IPS-18a (cell line): ENCODE results near the gene NOSTRIN.

Experiments used
- H3K27ac ChIP-seq: one replicate; pipeline ENCODE4 v1.5.1; 2013; ENCODE audit warnings: low read length
- H3K27me3 ChIP-seq: one replicate; pipeline ENCODE4 v1.6.1; 2013; ENCODE audit warnings: mild to moderate bottlenecking, low read length; ENCODE audit not compliant: control insufficient read depth, insufficient read depth
- H3K36me3 ChIP-seq: one replicate; pipeline ENCODE4 v1.6.1; 2013; ENCODE audit warnings: low read depth, low read length; ENCODE audit not compliant: control insufficient read depth
- H3K4me1 ChIP-seq: one replicate; pipeline ENCODE4 v1.6.1; 2013; ENCODE audit warnings: low read depth, low read length; ENCODE audit not compliant: control insufficient read depth
- H3K4me3 ChIP-seq: one replicate; pipeline ENCODE4 v1.5.1; 2013; ENCODE audit warnings: low read length
- H3K9ac ChIP-seq: one replicate; pipeline ENCODE4 v1.6.1; 2013; ENCODE audit warnings: mild to moderate bottlenecking, low read length, moderate library complexity
- H3K9me3 ChIP-seq: one replicate; pipeline ENCODE4 v1.6.1; 2013; ENCODE audit warnings: low read depth, low read length; ENCODE audit not compliant: control insufficient read depth

Gene NOSTRIN

DNA sequence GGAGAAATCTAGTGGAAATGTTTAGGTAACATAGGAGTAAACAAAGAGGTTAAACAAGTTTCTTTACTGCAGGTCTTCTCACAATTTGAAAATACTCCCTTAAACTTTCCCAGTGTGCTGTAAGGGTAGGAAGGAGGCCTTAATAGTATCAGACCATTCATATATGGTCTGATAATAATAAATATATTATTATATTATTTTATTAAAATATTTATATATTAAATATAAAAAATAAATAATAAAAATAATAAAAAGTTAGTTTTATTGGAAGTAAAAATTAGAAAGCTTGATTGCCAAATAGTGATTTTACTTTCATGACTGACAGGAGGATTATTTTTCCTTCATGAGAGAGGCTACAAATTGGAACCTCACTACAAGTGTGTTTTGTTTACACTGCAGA, 7.1 kb downstream of the NOSTRIN start:
- Histone ChIP-seq H3K36me3 (no peaks in the 10 kb centered on the region), H3K4me3 (no peak overlapping the region), H3K9me3 (no peaks in the 10 kb centered on the region), H3K4me1 (no peaks in the 10 kb centered on the region), H3K27ac (no peak overlapping the region), H3K9ac (no peak overlapping the region), H3K27me3 (no peaks in the 10 kb centered on the region)

GRCh38 chr2:168810235-168810634, 7.8 kb downstream of the NOSTRIN start:
- Histone ChIP-seq H3K9ac (no peak overlapping the region), H3K36me3 (no peaks in the 10 kb centered on the region), H3K4me1 (no peaks in the 10 kb centered on the region), H3K9me3 (no peaks in the 10 kb centered on the region), H3K27me3 (no peaks in the 10 kb centered on the region), H3K4me3 (no peak overlapping the region), H3K27ac (no peak overlapping the region)

- Histone ChIP-seq H3K4me1 (no peaks in the 10 kb centered on the region), H3K27me3 (no peaks in the 10 kb centered on the region), H3K36me3 (no peaks in the 10 kb centered on the region), H3K27ac (no peak overlapping the region), H3K9me3 (no peaks in the 10 kb centered on the region), H3K4me3 (no peak overlapping the region), H3K9ac (no peak overlapping the region)
Measured at GRCh38 chr2:168811696-168812095, 9.3 kb downstream of the NOSTRIN start.

GRCh38 chr2:168814046-168814445, 11.6 kb downstream of the NOSTRIN start:
- Histone ChIP-seq H3K36me3 (no peaks in the 10 kb centered on the region), H3K27ac (no peak overlapping the region), H3K27me3 (no peaks in the 10 kb centered on the region), H3K9ac (no peak overlapping the region), H3K4me1 (no peaks in the 10 kb centered on the region), H3K4me3 (no peak overlapping the region), H3K9me3 (no peaks in the 10 kb centered on the region)

DNA sequence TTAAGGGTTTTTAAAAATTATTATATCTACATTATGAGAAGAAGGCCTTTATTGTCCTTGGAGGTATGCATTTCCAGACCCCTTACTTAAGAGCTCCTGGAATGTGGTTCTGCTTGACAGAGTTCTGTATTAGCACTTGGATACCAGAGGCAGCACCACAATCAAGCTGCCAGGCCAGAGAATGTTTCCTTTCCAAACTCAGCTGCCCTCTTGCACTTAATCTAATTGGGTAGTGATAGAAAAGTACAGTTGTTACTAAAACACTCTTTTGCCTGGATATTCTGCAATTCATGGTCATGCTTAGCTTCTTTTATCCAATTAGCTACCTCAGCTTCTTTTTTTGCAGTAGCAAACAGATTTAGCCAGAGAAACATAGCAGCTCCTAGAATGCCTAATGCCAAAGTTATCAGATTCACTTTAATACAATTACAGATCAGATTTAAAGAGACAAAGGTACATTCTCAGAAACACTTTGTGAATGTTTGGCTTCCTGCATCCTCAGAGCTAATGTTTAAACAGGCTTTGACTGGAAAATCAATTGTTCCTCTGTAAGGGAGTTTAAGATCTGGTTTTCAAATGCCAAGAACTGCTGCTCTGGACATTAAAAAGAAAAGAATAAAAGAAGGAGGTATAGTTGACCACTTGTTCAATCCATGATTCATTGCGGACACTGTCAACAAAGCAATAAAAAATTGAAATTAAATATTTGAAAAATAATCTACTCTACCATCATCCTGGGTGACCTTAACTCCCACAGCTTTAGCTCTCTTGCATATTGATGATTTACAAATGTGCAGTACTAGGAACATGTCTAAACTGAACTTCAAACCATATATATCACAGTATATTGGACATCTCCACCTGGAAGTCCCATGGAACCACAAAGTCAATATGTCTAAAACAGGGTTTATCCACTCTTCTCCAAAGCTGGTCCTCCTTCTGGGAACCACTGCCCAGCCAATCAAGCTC, 12.8 kb downstream of the NOSTRIN start:
- H3K36me3 ChIP-seq, result no peaks in the 10 kb centered on the region
- no peaks in the 10 kb centered on the region for H3K9me3 ChIP-seq
- H3K27ac ChIP-seq, result no peak overlapping the region

DNA sequence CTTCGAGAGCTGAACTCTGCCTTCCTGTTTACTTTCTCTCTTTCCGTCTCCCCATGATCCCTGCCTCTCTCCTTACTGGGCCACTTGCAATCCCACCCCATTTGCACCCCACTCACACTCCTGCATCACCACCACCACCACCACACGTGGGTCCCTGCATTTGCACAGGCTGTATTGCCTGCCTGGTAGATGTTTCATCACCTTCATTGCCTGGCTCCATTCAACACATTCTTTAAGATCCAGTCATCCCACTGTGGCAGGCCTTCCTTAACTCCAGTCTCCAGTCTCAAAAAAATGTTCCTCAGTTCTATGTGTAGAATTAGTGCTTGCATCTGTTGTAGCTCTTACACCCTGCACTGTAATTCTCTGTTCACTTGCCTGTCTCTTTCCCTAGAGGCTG, 13.9 kb downstream of the NOSTRIN start:
- Histone ChIP-seq H3K9ac (no peak overlapping the region), H3K27ac (no peak overlapping the region), H3K27me3 (no peaks in the 10 kb centered on the region), H3K4me1 (no peaks in the 10 kb centered on the region), H3K36me3 (no peaks in the 10 kb centered on the region), H3K4me3 (no peak overlapping the region), H3K9me3 (no peaks in the 10 kb centered on the region)

More for the DNA sequence above, 12.8 kb downstream of the NOSTRIN start:
- H3K9ac ChIP-seq, result no peak overlapping the region
- H3K4me1 ChIP-seq, result no peaks in the 10 kb centered on the region
- H3K27me3 ChIP-seq, result no peaks in the 10 kb centered on the region
- no peak overlapping the region for H3K4me3 ChIP-seq

DNA sequence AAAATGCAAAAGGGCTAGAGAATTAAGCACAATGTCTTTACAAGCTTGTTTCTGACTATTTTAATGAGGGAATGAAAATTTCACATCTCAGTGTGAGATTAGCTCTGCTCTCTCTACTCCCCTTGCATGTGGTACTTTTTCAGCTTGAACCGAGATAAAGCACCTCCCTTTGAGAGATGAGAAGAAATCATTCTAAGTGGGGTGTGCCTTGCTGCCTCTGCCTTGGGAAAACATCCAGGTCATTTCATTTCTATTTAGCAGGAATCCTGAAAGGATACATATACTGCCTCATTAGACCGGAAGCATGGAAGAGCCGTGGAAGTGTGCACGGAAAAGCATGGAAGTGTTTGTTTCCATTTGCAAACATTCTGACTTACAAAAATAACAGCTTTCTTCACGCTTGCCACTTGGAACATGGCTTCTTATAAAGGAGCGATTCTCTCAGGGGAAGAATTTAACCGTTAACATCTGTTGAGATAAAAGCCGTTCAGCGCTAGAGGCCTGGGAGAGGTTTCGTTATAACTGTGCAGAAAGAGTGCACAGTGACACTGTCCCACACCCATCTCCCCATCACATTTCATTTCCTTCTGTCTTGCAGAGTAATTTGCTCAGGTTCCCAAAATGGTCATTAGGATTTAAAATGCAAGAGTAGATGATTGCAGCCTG, 16.7 kb downstream of the NOSTRIN start:
- Histone ChIP-seq H3K4me3 (no peak overlapping the region), H3K36me3 (no peaks in the 10 kb centered on the region), H3K9me3 (no peaks in the 10 kb centered on the region), H3K27ac (no peak overlapping the region), H3K4me1 (no peaks in the 10 kb centered on the region), H3K9ac (no peak overlapping the region), H3K27me3 (no peaks in the 10 kb centered on the region)

DNA sequence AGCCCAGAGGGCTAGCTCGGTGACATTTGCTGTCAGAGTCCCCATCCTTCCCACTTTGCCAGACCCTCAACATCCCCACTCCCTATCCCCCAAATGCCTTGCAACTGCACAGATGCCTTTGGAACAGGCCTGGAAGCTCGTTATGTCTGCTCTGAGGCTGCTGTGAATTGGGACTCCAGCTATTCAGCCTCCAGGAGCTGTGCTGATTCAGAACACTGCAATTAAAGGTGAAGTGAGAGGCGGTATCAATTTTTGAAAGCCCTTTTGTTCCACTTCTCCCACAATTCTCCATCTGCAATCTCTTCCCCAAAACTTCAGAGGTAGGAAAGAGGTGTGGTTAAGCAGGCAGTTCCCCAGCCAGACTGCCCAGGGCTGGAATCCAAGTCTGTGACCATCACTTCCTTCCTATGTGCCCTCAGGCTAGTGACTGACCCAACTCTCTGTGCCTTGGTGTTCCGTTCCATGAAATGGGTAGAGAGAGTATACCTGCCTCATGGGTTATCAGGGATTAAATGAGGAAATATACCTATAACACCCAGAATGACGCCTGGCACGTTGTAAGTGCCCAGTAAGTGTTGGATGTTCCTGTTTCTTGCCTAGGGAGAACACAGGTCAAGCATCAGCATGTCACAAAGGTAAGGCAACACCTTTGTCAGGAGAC, 17.5 kb downstream of the NOSTRIN start:
- Histone ChIP-seq H3K36me3 (no peaks in the 10 kb centered on the region), H3K27ac (no peak overlapping the region)

DNA sequence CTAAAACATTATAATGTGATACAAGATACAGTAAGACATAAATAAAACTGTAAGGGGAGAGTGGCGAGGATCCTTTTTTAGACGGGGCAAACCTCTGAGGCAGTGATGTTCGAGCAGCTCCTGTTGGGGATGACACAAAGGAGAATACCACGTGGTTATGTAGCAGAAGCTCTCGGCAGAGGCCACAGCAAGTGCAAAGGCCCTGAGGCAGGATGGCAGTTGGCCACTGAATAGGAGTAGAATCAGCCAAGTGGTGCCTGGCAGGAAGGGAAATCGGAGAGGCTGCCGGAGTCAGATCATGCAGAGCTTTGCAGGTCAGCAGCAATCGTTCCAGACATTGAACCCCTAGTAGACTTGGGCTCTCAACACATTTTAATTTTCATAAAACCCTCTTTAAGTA, 19.1 kb downstream of the NOSTRIN start:
- Histone ChIP-seq H3K36me3 (no peaks in the 10 kb centered on the region), H3K27me3 (no peaks in the 10 kb centered on the region), H3K9ac (no peak overlapping the region), H3K27ac (no peak overlapping the region), H3K4me1 (no peaks in the 10 kb centered on the region), H3K4me3 (no peak overlapping the region), H3K9me3 (no peaks in the 10 kb centered on the region)

More for the DNA sequence above, 17.5 kb downstream of the NOSTRIN start:
- Histone ChIP-seq H3K9me3 (no peaks in the 10 kb centered on the region), H3K4me3 (no peak overlapping the region), H3K9ac (no peak overlapping the region), H3K27me3 (no peaks in the 10 kb centered on the region), H3K4me1 (no peaks in the 10 kb centered on the region)

- Histone ChIP-seq H3K4me3 (no peak overlapping the region), H3K9me3 (no peaks in the 10 kb centered on the region), H3K27ac (no peak overlapping the region), H3K4me1 (no peaks in the 10 kb centered on the region), H3K9ac (no peak overlapping the region), H3K36me3 (no peaks in the 10 kb centered on the region), H3K27me3 (no peaks in the 10 kb centered on the region)
Measured at GRCh38 chr2:168821992-168822391, 19.6 kb downstream of the NOSTRIN start.

DNA sequence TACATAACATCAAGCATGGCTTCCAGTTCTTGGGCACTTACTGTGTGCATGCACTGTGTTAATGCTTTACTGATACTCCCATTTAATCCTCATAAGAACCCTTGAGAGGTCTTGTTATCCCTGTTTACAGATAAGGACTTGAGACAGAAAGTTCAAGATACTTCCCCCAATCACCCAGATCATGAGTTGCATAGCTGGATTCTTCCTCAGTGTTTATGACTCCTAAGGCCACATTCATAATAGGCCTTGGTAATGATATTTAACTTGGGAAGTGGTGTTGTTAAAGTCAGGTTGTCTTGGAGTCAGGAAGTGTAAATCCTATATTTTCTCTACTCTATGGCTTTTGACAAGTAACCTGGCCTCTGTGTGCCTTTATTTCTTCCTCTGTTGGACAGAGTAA, 22.7 kb downstream of the NOSTRIN start:
- H3K27me3 ChIP-seq, result no peaks in the 10 kb centered on the region
- H3K4me1 ChIP-seq, result no peaks in the 10 kb centered on the region
- no peak overlapping the region for H3K27ac ChIP-seq
- H3K9ac ChIP-seq, result no peak overlapping the region
- no peaks in the 10 kb centered on the region for H3K9me3 ChIP-seq
- H3K36me3 ChIP-seq, result no peaks in the 10 kb centered on the region
- no peak overlapping the region for H3K4me3 ChIP-seq
